HEK293T (cell line): Measurements from ENCODE around the gene NOL4L.
A peak's percentile ranks its signal among the peaks of the same experiment; 100 is the strongest.

Experiments used
- CTCF ChIA-PET: fragments of 350-600 bp; formaldehyde crosslinking; extraction: SDS; loops from one replicate; lab custom pipeline; 2021; ENCODE audit warnings: antibody characterized with exemption, inconsistent platforms; lab: Yijun Ruan, JAX
- POLR2A ChIA-PET: fragments of 350-600 bp; formaldehyde crosslinking; extraction: SDS; loops from one replicate; lab custom pipeline; 2020; ENCODE audit warnings: antibody characterized with exemption, inconsistent platforms; lab: Yijun Ruan, JAX
- DNase-seq: peaks from one replicate; pipeline ENCODE4 v3.0.0; 2012; ENCODE audit warnings: mixed read lengths; ENCODE audit errors: extremely low spot score
- ARNT ChIP-seq: fragments of 450-650 bp; IDR thresholded peaks from 2 replicates; pipeline ENCODE4 v1.6.1; 2017; ENCODE audit warnings: mild to moderate bottlenecking
- BHLHE40 ChIP-seq: fragments of 450-650 bp; IDR thresholded peaks from 2 replicates; pipeline ENCODE4 v1.6.1; 2016; ENCODE audit warnings: mild to moderate bottlenecking, moderate library complexity, borderline replicate concordance
- CTBP1 ChIP-seq: fragments of 450-650 bp; IDR thresholded peaks from 2 replicates; pipeline ENCODE4 v1.6.1; 2016; ENCODE audit warnings: borderline replicate concordance
- ELF4 ChIP-seq: fragments of 450-650 bp; IDR thresholded peaks from 2 replicates; pipeline ENCODE4 v1.6.1; 2017; ENCODE audit warnings: antibody characterized with exemption
- FOXA1 ChIP-seq: fragments of 450-650 bp; IDR thresholded peaks from 2 replicates; pipeline ENCODE4 v1.6.1; 2016; ENCODE audit warnings: mild to moderate bottlenecking
- FOXK2 ChIP-seq: fragments of 450-650 bp; IDR thresholded peaks from 2 replicates; pipeline ENCODE4 v1.6.1; 2016; ENCODE audit warnings: mild to moderate bottlenecking
- FOXM1 ChIP-seq: fragments of 450-650 bp; IDR thresholded peaks from 2 replicates; pipeline ENCODE4 v1.6.1; 2017; ENCODE audit warnings: mild to moderate bottlenecking, borderline replicate concordance
- HDGF ChIP-seq: fragments of 450-650 bp; IDR thresholded peaks from 2 replicates; pipeline ENCODE4 v1.6.1; 2017; ENCODE audit warnings: antibody characterized with exemption, borderline replicate concordance
- L3MBTL2 ChIP-seq: fragments of 450-650 bp; conservative IDR thresholded peaks from 2 replicates; pipeline ENCODE4 v1.6.1; 2016; ENCODE audit warnings: mild to moderate bottlenecking
- LEF1 ChIP-seq: fragments of 450-650 bp; IDR thresholded peaks from 2 replicates; pipeline ENCODE4 v1.6.1; 2017; ENCODE audit warnings: mild to moderate bottlenecking, borderline replicate concordance
- NFRKB ChIP-seq: fragments of 450-650 bp; IDR thresholded peaks from 2 replicates; pipeline ENCODE4 v1.6.1; 2016; ENCODE audit warnings: mild to moderate bottlenecking, moderate library complexity
- PKNOX1 ChIP-seq: fragments of 450-650 bp; IDR thresholded peaks from 2 replicates; pipeline ENCODE4 v1.6.1; 2016
- SP1 ChIP-seq: fragments of 450-650 bp; IDR thresholded peaks from 2 replicates; pipeline ENCODE4 v1.6.1; 2017
- SUZ12 ChIP-seq: fragments of 450-650 bp; IDR thresholded peaks from 2 replicates; pipeline ENCODE4 v1.6.1; 2016; ENCODE audit warnings: mild to moderate bottlenecking
- TARDBP ChIP-seq: fragments of 450-650 bp; IDR thresholded peaks from 2 replicates; pipeline ENCODE4 v1.6.1; 2016
- ZNF384 ChIP-seq: fragments of 450-650 bp; IDR thresholded peaks from 2 replicates; pipeline ENCODE4 v1.6.1; 2016

The NOL4L gene

GRCh38 chr20:32567384-32568178, 17.6 kb downstream of the NOL4L start:
- POLR2A ChIA-PET, result no interaction called here
- no peak for TF ChIP-seq LEF1
- peak; percentile 27; the same call in 1 of the 2 replicates for TF ChIP-seq CTBP1
- no peak for TF ChIP-seq SUZ12
- no peak for TF ChIP-seq TARDBP
- CTCF ChIA-PET, result no interaction called here
- DNase-seq, result no peak

GRCh38 chr20:32566379-32567374, 18.5 kb downstream of the NOL4L start:
- POLR2A ChIA-PET, result no interaction called here
- CTCF ChIA-PET, result no interaction called here
- no peak for TF ChIP-seq NFRKB
- TF ChIP-seq LEF1, result no peak
- no peak for TF ChIP-seq ELF4
- no peak for TF ChIP-seq FOXA1
- no peak for TF ChIP-seq FOXK2
- TF ChIP-seq ZNF384, result no peak
- TF ChIP-seq L3MBTL2, result no peak
- TF ChIP-seq SP1, result no peak
- TF ChIP-seq TARDBP, result no peak
- TF ChIP-seq HDGF, result no peak
- TF ChIP-seq PKNOX1, result no peak
- no peak for TF ChIP-seq ARNT
- TF ChIP-seq CTBP1, result no peak
- TF ChIP-seq FOXM1, result no peak
- no peak for TF ChIP-seq BHLHE40
- TF ChIP-seq SUZ12, result no peak
- no peak for DNase-seq

- POLR2A ChIA-PET, result no interaction called here
- DNase-seq, result no peak
- CTCF ChIA-PET, result no interaction called here
- TF ChIP-seq NFRKB (no peak), LEF1 (no peak), SP1 (no peak), ARNT (no peak), BHLHE40 (no peak), ZNF384 (no peak), FOXA1 (no peak), CTBP1 (no peak), FOXK2 (no peak), TARDBP (no peak), ELF4 (no peak), FOXM1 (no peak), HDGF (no peak), PKNOX1 (no peak), SUZ12 (no peak), L3MBTL2 (no peak)
Measured at GRCh38 chr20:32565735-32566032, 19.4 kb downstream of the NOL4L start.

- CTCF ChIA-PET, result interaction anchor here (1.4 kb wide), 1 partner anchor 11 kb away, joined by 3 read pairs; no protein-coding TSS in a partner anchor
- no peak for DNase-seq
- TF ChIP-seq CTBP1 (no peak), NFRKB (no peak), L3MBTL2 (no peak), FOXM1 (no peak), SP1 (no peak), ARNT (no peak), LEF1 (no peak), ELF4 (no peak)
- POLR2A ChIA-PET, result no interaction called here
Measured at GRCh38 chr20:32564921-32565734, 20.0 kb downstream of the NOL4L start.

GRCh38 chr20:32564440-32564839, 20.7 kb downstream of the NOL4L start:
- DNase-seq, result no peak
- POLR2A ChIA-PET, result no interaction called here
- TF ChIP-seq PKNOX1, result no peak
- no peak for TF ChIP-seq CTBP1
- no peak for TF ChIP-seq BHLHE40
- no peak for TF ChIP-seq NFRKB
- no peak for TF ChIP-seq LEF1
- no peak for TF ChIP-seq L3MBTL2
- no peak for TF ChIP-seq ZNF384
- no peak for TF ChIP-seq ARNT
- TF ChIP-seq TARDBP, result no peak
- TF ChIP-seq SP1, result no peak
- TF ChIP-seq ELF4, result no peak
- TF ChIP-seq FOXK2, result no peak
- TF ChIP-seq FOXA1, result no peak
- no peak for TF ChIP-seq SUZ12
- no peak for TF ChIP-seq FOXM1
- no peak for TF ChIP-seq HDGF
- CTCF ChIA-PET, result interaction anchor here (1.4 kb wide), 1 partner anchor 12 kb away, joined by 3 read pairs; no protein-coding TSS in a partner anchor
